HUES64 (cell line): ENCODE measurements around the gene ADGRL3.

Experiments
- H3K27ac ChIP-seq: 2 replicates; pipeline ENCODE4 v1.7.0; 2013; ENCODE audit warnings: low read depth, low read length, inconsistent platforms
- H3K27me3 ChIP-seq: 2 replicates; pipeline ENCODE4 v1.6.1; 2013; ENCODE audit warnings: mild to moderate bottlenecking, low read length; ENCODE audit not compliant: insufficient read depth
- H3K36me3 ChIP-seq: 2 replicates; pipeline ENCODE4 v1.6.1; 2013; ENCODE audit warnings: mild to moderate bottlenecking, low read length; ENCODE audit not compliant: insufficient read depth
- H3K4me1 ChIP-seq: 2 replicates; pipeline ENCODE4 v1.6.1; 2013; ENCODE audit warnings: mild to moderate bottlenecking, low read length, moderate library complexity; ENCODE audit not compliant: insufficient read depth
- H3K4me3 ChIP-seq: 2 replicates; pipeline ENCODE4 v1.5.1; 2013; ENCODE audit warnings: mild to moderate bottlenecking, low read length, moderate library complexity
- H3K9ac ChIP-seq: 2 replicates; pipeline ENCODE4 v1.6.1; 2013; ENCODE audit warnings: mild to moderate bottlenecking, low read depth, low read length
- H3K9me3 ChIP-seq: 2 replicates; pipeline ENCODE4 v1.6.1; 2013; ENCODE audit warnings: low read depth, low read length; ENCODE audit not compliant: insufficient read depth
- WGBS: fragments of 150-250, 120-280 bp; methylation state at CpG from one replicate; pipeline ENCODE4 v1.1.7; 2013; ENCODE audit warnings: missing lambda C conversion rate; 5-methylcytosine and 5-hydroxymethylcytosine counted together

ADGRL3 gene

GRCh38 chr4:61427099-61427817 lies 227.1 kb downstream of the ADGRL3 start:
- no peaks in the 10 kb centered on the region for H3K4me1 ChIP-seq
- 92% methylated on average over 11 of the region's 11 CpGs for WGBS
- H3K27me3 ChIP-seq = no peaks in the 10 kb centered on the region
- no peak overlapping the region for H3K27ac ChIP-seq
- no peak overlapping the region for H3K9ac ChIP-seq
- H3K36me3 ChIP-seq = no peaks in the 10 kb centered on the region
- no peak overlapping the region for H3K4me3 ChIP-seq
- H3K9me3 ChIP-seq = peaks cover 4% of the 10 kb centered on the region; the same call in 1 of the 2 replicates

DNA sequence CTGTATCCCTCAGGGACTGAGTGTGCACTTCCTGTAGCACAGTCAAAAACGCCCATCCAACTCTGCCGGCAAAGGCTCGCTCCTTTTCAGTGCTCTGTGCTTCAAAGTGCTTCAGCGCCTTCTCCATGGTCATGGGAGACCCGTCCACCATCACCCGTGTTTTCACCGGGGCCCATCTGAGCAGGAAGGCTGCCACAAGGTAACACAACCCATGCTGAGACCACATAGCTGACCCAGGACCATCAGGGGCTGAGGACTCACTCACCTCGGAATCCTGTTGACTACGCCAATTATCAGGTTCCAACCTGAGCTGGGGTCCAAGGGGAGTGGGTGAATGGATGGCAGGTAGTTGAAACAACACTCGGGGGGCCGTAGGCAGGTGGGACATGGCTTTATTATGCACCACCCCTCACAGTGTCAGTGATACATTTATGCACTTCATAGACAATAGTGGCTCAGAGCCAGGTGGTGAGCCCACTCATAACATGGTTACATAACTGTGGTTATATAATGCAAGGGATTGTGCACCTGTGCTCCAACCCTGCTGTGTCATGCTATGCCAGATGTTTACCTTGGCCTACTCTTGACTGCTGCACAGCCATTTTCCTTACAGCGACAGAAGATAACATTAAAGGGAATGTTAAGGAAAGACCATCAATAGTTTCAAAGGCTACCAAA lies 227.8 kb downstream of the ADGRL3 start:
- Histone ChIP-seq H3K9ac (no peak overlapping the region), H3K27ac (no peak overlapping the region), H3K27me3 (no peaks in the 10 kb centered on the region), H3K4me1 (no peaks in the 10 kb centered on the region), H3K9me3 (peaks cover 4% of the 10 kb centered on the region; the same call in 1 of the 2 replicates), H3K36me3 (no peaks in the 10 kb centered on the region), H3K4me3 (no peak overlapping the region)
- WGBS = 87% methylated on average over 12 of the region's 12 CpGs

DNA sequence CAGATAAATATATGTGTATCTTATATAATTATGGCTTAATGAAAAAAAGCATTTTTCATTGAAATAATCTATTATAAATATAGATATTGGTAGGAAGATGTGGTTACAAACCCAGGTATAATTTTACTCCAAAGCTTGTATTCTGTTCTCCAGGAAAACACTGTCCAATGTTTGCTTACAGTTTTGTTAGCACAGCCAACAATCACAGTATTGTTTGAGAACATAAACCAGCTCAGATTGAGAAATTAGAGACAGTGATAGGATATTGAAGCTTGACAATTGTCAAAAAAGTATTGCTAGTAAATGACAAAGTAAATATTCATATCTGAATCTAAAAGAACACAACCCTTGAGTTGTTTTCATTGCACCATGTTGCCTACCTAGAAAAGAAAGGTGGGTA lies 228.8 kb downstream of the ADGRL3 start:
- no peaks in the 10 kb centered on the region for H3K4me1 ChIP-seq
- H3K27ac ChIP-seq = no peak overlapping the region

DNA sequence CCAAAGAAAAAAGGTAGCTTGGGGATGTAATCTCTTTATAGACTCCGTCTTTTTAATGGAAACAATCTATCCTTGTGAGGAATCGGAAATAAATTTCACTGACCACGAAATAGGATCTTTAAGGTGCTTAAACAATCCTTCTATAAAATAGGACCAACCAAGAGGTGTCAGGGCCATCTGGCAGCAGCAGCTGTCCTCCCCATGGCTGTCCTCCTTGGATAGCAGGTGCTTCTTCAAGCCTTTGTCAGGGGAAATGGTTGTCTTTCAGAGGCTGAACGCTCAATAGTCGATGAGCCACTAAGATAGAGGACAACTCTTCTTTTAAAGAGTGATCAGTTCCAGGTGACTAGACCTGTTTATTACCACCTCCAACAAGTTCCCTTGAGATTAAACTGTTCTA lies 231.0 kb downstream of the ADGRL3 start:
- Histone ChIP-seq H3K4me1 (no peaks in the 10 kb centered on the region), H3K27me3 (no peaks in the 10 kb centered on the region), H3K4me3 (no peak overlapping the region), H3K27ac (no peak overlapping the region), H3K36me3 (no peaks in the 10 kb centered on the region), H3K9me3 (no peaks in the 10 kb centered on the region), H3K9ac (no peak overlapping the region)
- 97% methylated on average over 5 of the region's 5 CpGs for WGBS

More for the DNA sequence above, 228.8 kb downstream of the ADGRL3 start:
- no peaks in the 10 kb centered on the region for H3K36me3 ChIP-seq
- no peaks in the 10 kb centered on the region for H3K27me3 ChIP-seq
- no peak overlapping the region for H3K9ac ChIP-seq
- H3K4me3 ChIP-seq = no peak overlapping the region
- 0 out of 2 replicates have a peak, but pooled peaks cover 3% of the 10 kb centered on the region for H3K9me3 ChIP-seq

DNA sequence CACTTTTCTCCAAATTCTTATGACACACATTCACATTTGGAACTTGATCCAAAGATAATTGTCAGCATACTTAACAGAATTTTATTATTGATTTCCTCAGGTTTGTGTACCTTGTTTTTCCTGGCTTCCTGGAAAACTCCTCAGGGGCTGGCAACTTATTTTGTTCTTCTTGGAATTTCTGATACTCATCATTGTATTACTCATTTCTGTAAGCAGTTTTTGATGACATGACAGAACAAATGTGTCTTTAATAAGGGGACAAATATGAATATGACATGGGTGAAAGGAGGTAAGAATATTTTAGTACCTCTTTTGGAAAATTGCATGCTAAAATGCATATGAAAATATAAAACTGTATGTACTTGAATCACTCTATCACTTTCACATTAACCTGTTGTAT lies 237.8 kb downstream of the ADGRL3 start:
- Histone ChIP-seq H3K4me1 (no peaks in the 10 kb centered on the region), H3K27ac (no peak overlapping the region), H3K36me3 (no peaks in the 10 kb centered on the region), H3K9ac (no peak overlapping the region), H3K9me3 (no peaks in the 10 kb centered on the region), H3K4me3 (no peak overlapping the region), H3K27me3 (no peaks in the 10 kb centered on the region)

DNA sequence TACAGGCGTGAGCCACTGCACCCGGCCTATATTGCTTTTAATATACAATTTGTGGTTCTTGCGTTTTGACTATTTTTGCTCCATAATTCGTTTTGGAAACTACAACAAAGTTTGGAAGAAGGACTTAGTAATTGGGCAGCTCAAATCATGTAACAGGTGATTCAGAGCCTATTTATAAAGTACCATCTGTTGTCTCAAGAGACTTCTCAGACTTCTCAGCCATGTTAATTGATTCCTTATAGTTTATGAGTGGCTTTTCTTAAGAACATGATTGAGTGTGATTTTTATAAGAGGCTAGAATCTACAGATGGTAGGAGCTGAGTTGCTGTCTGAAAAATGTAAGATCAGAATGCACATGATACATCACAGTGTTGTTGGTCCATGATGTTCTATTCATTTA lies 240.2 kb downstream of the ADGRL3 start:
- no peaks in the 10 kb centered on the region for H3K4me1 ChIP-seq
- no peaks in the 10 kb centered on the region for H3K36me3 ChIP-seq
- no peak overlapping the region for H3K4me3 ChIP-seq
- WGBS = 97% methylated on average over 4 of the region's 4 CpGs
- no peak overlapping the region for H3K27ac ChIP-seq
- H3K27me3 ChIP-seq = no peaks in the 10 kb centered on the region
- no peaks in the 10 kb centered on the region for H3K9me3 ChIP-seq
- H3K9ac ChIP-seq = no peak overlapping the region

DNA sequence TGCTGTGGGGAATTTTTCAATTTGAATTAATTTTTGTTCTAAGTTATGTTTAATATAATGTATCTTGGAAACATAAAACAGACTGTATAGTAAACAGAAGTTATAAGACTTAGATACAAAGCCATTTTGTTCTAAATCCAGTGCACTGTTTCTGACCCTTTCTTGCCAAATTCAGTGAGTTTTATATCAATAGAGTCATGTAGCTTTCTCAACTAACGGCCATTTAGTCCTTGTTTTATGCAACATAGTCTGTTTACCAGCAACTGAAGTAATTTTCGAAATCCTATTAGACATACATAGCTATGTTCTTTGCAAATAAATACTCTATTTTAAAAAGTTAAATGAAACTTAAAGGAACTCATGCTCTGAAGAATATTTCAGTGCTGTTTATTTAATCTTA lies 242.8 kb downstream of the ADGRL3 start:
- H3K36me3 ChIP-seq = no peaks in the 10 kb centered on the region
- H3K4me1 ChIP-seq = no peaks in the 10 kb centered on the region
- H3K9me3 ChIP-seq = no peaks in the 10 kb centered on the region
- H3K27ac ChIP-seq = no peak overlapping the region
- no peaks in the 10 kb centered on the region for H3K27me3 ChIP-seq
- no peak overlapping the region for H3K4me3 ChIP-seq
- WGBS = 100% methylated on average over 1 of the region's 2 CpGs
- no peak overlapping the region for H3K9ac ChIP-seq

- 85% methylated on average over 2 of the region's 2 CpGs for WGBS
- Histone ChIP-seq H3K4me1 (no peaks in the 10 kb centered on the region), H3K27me3 (no peaks in the 10 kb centered on the region), H3K4me3 (no peak overlapping the region), H3K9me3 (no peaks in the 10 kb centered on the region), H3K27ac (no peak overlapping the region), H3K36me3 (no peaks in the 10 kb centered on the region), H3K9ac (no peak overlapping the region)
These were observed 243.8 kb downstream of the ADGRL3 start for GRCh38 chr4:61443813-61444510.

- no peaks in the 10 kb centered on the region for H3K9me3 ChIP-seq
- no peak overlapping the region for H3K27ac ChIP-seq
- no peaks in the 10 kb centered on the region for H3K4me1 ChIP-seq
- no peaks in the 10 kb centered on the region for H3K27me3 ChIP-seq
- 91% methylated on average over 2 of the region's 2 CpGs for WGBS
- no peak overlapping the region for H3K9ac ChIP-seq
- H3K4me3 ChIP-seq = no peak overlapping the region
- H3K36me3 ChIP-seq = no peaks in the 10 kb centered on the region
These were observed 245.4 kb downstream of the ADGRL3 start for GRCh38 chr4:61445374-61446063.

DNA sequence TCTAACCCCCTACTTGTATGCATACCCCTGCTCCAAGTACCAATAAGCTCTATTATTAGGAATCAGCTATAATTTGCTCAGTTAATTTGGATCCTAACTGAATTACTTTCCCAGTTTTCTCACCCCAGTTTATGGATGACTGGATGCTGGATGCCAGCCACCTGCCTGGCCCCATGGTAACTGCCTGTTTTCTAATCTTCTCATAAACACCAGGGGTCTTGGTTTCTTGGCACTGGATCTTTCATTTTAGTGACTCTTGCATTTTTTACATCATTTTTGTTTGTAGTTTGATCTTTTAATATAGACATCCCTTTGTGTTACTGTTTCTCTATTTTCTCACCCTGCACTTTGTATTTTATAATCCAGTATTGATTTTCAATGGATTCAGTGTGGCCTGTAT lies 246.8 kb downstream of the ADGRL3 start:
- no peak overlapping the region for H3K9ac ChIP-seq
- no peak overlapping the region for H3K27ac ChIP-seq
- H3K36me3 ChIP-seq = no peaks in the 10 kb centered on the region
- no peaks in the 10 kb centered on the region for H3K4me1 ChIP-seq
- no peaks in the 10 kb centered on the region for H3K9me3 ChIP-seq
- no peaks in the 10 kb centered on the region for H3K27me3 ChIP-seq
- H3K4me3 ChIP-seq = no peak overlapping the region

DNA sequence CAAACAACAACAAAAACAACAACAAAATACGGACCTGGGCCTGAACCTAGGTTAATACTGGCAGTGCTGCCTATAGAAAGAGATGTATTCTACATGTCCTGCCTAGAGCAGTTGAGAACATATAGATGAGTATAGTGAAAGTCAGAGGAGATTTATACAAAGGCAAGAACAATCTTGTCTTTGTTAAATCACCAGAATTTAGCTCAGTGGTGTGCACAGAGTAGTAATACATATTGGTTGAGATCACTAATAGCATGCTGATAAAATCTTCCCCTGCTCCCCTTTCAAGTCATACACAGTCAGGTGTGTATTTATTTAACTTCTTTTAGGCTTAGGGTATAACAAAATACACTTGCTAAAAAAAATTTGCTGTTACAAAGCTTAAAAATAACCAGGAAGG lies 247.8 kb downstream of the ADGRL3 start:
- no peak overlapping the region for H3K9ac ChIP-seq
- H3K4me1 ChIP-seq = no peaks in the 10 kb centered on the region
- no peaks in the 10 kb centered on the region for H3K9me3 ChIP-seq
- no peak overlapping the region for H3K27ac ChIP-seq
- H3K4me3 ChIP-seq = no peak overlapping the region
- no peaks in the 10 kb centered on the region for H3K36me3 ChIP-seq
- WGBS = 92% methylated on average over 1 of the region's 1 CpG
- H3K27me3 ChIP-seq = no peaks in the 10 kb centered on the region
